Measurements from ENCODE around the gene GOSR1. TPM values are rescaled to one million over a fixed set of nuclear protein-coding genes. Genes with fewer than 3 reads are reported as not detected.
"Not testable (repeated sequence)": the region's sequence is repeated elsewhere in the genome, so short reads cannot be mapped to it uniquely, and the experiment has no call there.

Gene GOSR1
- total and polyA plus RNA-seq, 2 donors (not counting 1 experiment from before 2014, with no cell fraction given), result 28.6 to 44.7 TPM

GRCh38 chr17:30557916-30558685, 80.9 kb downstream of the GOSR1 start:
- no peak overlapping the region for H3K27ac ChIP-seq (ENCODE audit: insufficient read depth, low read length)
- H3K27me3 ChIP-seq (ENCODE audit: control insufficient read depth, insufficient read depth, low read length), result no peaks in the 10 kb centered on the region
- no peak overlapping the region for H3K4me2 ChIP-seq (ENCODE audit: extremely low read depth, insufficient read depth, low read length)
- no peaks in the 10 kb centered on the region for H3K79me2 ChIP-seq (ENCODE audit: control insufficient read depth, insufficient read depth, low read length)
- no peaks in the 10 kb centered on the region for H3K9me3 ChIP-seq (ENCODE audit: control insufficient read depth, insufficient read depth, low read depth, low read length)
- no peaks in the 10 kb centered on the region for H3K36me3 ChIP-seq (ENCODE audit: control insufficient read depth, insufficient read depth, low read length)
- no peak for DNase-seq (ENCODE audit: low read depth in 2 of 2)
- no peaks in the 10 kb centered on the region for H3K4me1 ChIP-seq (ENCODE audit: control insufficient read depth, extremely low read depth, insufficient read depth, low read length)
- no peak overlapping the region for H3K9ac ChIP-seq (ENCODE audit: insufficient read depth, low read length)
- H2AFZ ChIP-seq (ENCODE audit: low read length), result no peak overlapping the region
- H3K4me3 ChIP-seq (replicated peaks in 1 of 4; ENCODE audit: control extremely low read depth in 1 of 4, insufficient read depth in 1 of 4, low read depth in 3 of 4, low read length in 4 of 4), result no peak overlapping the region
- H4K20me1 ChIP-seq (ENCODE audit: control insufficient read depth, extremely low read depth, insufficient read depth, low read length), result no peaks in the 10 kb centered on the region
- TF ChIP-seq CTCF (conservative IDR thresholded peaks at IDR 0.05 in 1 of 2, IDR thresholded peaks at IDR 0.05 in 1 of 2; ENCODE audit: low read depth in 1 of 2, low read length in 2 of 2), result no peak
- no peak for TF ChIP-seq EZH2 (IDR thresholded peaks at IDR 0.05; ENCODE audit: low read length, missing control alignments)

GRCh38 chr17:30558686-30559545, 81.7 kb downstream of the GOSR1 start:
- no peaks in the 10 kb centered on the region for H3K27me3 ChIP-seq (ENCODE audit: control insufficient read depth, insufficient read depth, low read length)
- DNase-seq (ENCODE audit: low read depth in 2 of 2), result no peak
- H3K36me3 ChIP-seq (ENCODE audit: control insufficient read depth, insufficient read depth, low read length), result no peaks in the 10 kb centered on the region
- H3K4me3 ChIP-seq (replicated peaks in 1 of 4; ENCODE audit: control extremely low read depth in 1 of 4, insufficient read depth in 1 of 4, low read depth in 3 of 4, low read length in 4 of 4), result no peak overlapping the region
- H3K4me2 ChIP-seq (ENCODE audit: extremely low read depth, insufficient read depth, low read length), result no peak overlapping the region
- no peaks in the 10 kb centered on the region for H3K9me3 ChIP-seq (ENCODE audit: control insufficient read depth, insufficient read depth, low read depth, low read length)
- no peak for TF ChIP-seq EZH2 (IDR thresholded peaks at IDR 0.05; ENCODE audit: low read length, missing control alignments)
- no peak for TF ChIP-seq CTCF (conservative IDR thresholded peaks at IDR 0.05 in 1 of 2, IDR thresholded peaks at IDR 0.05 in 1 of 2; ENCODE audit: low read depth in 1 of 2, low read length in 2 of 2)
- no peak overlapping the region for H3K9ac ChIP-seq (ENCODE audit: insufficient read depth, low read length)
- H3K79me2 ChIP-seq (ENCODE audit: control insufficient read depth, insufficient read depth, low read length), result no peaks in the 10 kb centered on the region
- H4K20me1 ChIP-seq (ENCODE audit: control insufficient read depth, extremely low read depth, insufficient read depth, low read length), result no peaks in the 10 kb centered on the region
- no peak overlapping the region for H2AFZ ChIP-seq (ENCODE audit: low read length)
- no peak overlapping the region for H3K27ac ChIP-seq (ENCODE audit: insufficient read depth, low read length)
- H3K4me1 ChIP-seq (ENCODE audit: control insufficient read depth, extremely low read depth, insufficient read depth, low read length), result no peaks in the 10 kb centered on the region

- Histone ChIP-seq H3K79me2 (ENCODE audit: control insufficient read depth, insufficient read depth, low read length) (no peaks in the 10 kb centered on the region), H3K27me3 (ENCODE audit: control insufficient read depth, insufficient read depth, low read length) (peaks cover under 1% of the 10 kb centered on the region), H2AFZ (ENCODE audit: low read length) (no peak overlapping the region), H3K9ac (ENCODE audit: insufficient read depth, low read length) (no peak overlapping the region), H3K4me3 (replicated peaks in 1 of 4; ENCODE audit: control extremely low read depth in 1 of 4, insufficient read depth in 1 of 4, low read depth in 3 of 4, low read length in 4 of 4) (no peak overlapping the region), H3K9me3 (ENCODE audit: control insufficient read depth, insufficient read depth, low read depth, low read length) (no peaks in the 10 kb centered on the region), H3K4me2 (ENCODE audit: extremely low read depth, insufficient read depth, low read length) (no peak overlapping the region), H3K4me1 (ENCODE audit: control insufficient read depth, extremely low read depth, insufficient read depth, low read length) (no peaks in the 10 kb centered on the region), H4K20me1 (ENCODE audit: control insufficient read depth, extremely low read depth, insufficient read depth, low read length) (no peaks in the 10 kb centered on the region), H3K27ac (ENCODE audit: insufficient read depth, low read length) (no peak overlapping the region), H3K36me3 (ENCODE audit: control insufficient read depth, insufficient read depth, low read length) (no peaks in the 10 kb centered on the region)
- no peak for DNase-seq (ENCODE audit: low read depth in 2 of 2)
- no peak for TF ChIP-seq CTCF (conservative IDR thresholded peaks at IDR 0.05 in 1 of 2, IDR thresholded peaks at IDR 0.05 in 1 of 2; ENCODE audit: low read depth in 1 of 2, low read length in 2 of 2)
- no peak for TF ChIP-seq EZH2 (IDR thresholded peaks at IDR 0.05; ENCODE audit: low read length, missing control alignments)
Measured at GRCh38 chr17:30559656-30560055, 82.4 kb downstream of the GOSR1 start.

- not testable (repeated sequence) for H4K20me1 ChIP-seq (ENCODE audit: control insufficient read depth, extremely low read depth, insufficient read depth, low read length); H3K27ac ChIP-seq (ENCODE audit: insufficient read depth, low read length); H3K79me2 ChIP-seq (ENCODE audit: control insufficient read depth, insufficient read depth, low read length); H3K9me3 ChIP-seq (ENCODE audit: control insufficient read depth, insufficient read depth, low read depth, low read length); DNase-seq (ENCODE audit: low read depth in 2 of 2); H3K36me3 ChIP-seq (ENCODE audit: control insufficient read depth, insufficient read depth, low read length); H2AFZ ChIP-seq (ENCODE audit: low read length); H3K4me1 ChIP-seq (ENCODE audit: control insufficient read depth, extremely low read depth, insufficient read depth, low read length); H3K4me2 ChIP-seq (ENCODE audit: extremely low read depth, insufficient read depth, low read length); H3K4me3 ChIP-seq (replicated peaks in 1 of 4; ENCODE audit: control extremely low read depth in 1 of 4, insufficient read depth in 1 of 4, low read depth in 3 of 4, low read length in 4 of 4); H3K9ac ChIP-seq (ENCODE audit: insufficient read depth, low read length); H3K27me3 ChIP-seq (ENCODE audit: control insufficient read depth, insufficient read depth, low read length)
Measured at GRCh38 chr17:30560117-30561026, 83.2 kb downstream of the GOSR1 start.

All from fibroblast of lung (primary cell).